ENCODE results near the gene MAST4.

Gene MAST4

GRCh38 chr5:67206929-67207328, 610.7 kb downstream of the MAST4 start:
- no peak overlapping the region for H2BK5ac ChIP-seq (ENCODE audit: low read depth, low read length, poor library complexity, severe bottlenecking)
- H3K27me3 ChIP-seq (ENCODE audit: control insufficient read depth in 1 of 2, insufficient read depth in 1 of 2, low read length in 2 of 2) = no peaks in the 10 kb centered on the region
- H3K4me3 ChIP-seq (ENCODE audit: insufficient read depth in 1 of 2, low read depth in 1 of 2, low read length in 2 of 2) = no peak overlapping the region
- no peak overlapping the region for H3K4ac ChIP-seq (ENCODE audit: low read depth in 1 of 2, low read length in 2 of 2)
- no peak overlapping the region for H2BK15ac ChIP-seq (ENCODE audit: low read depth, poor library complexity, severe bottlenecking)
- no peak overlapping the region for H4K91ac ChIP-seq (ENCODE audit: low read length)
- H3K4me1 ChIP-seq (ENCODE audit: control insufficient read depth, insufficient read depth, low read depth, low read length) = peaks cover 1% of the 10 kb centered on the region
- no peak overlapping the region for H3K14ac ChIP-seq (ENCODE audit: low read length in 2 of 2)
- H3K36me3 ChIP-seq (ENCODE audit: control insufficient read depth in 1 of 2, insufficient read depth in 2 of 2, low read depth in 1 of 2, low read length in 2 of 2) = no peaks in the 10 kb centered on the region
- H2BK12ac ChIP-seq (ENCODE audit: low read length in 2 of 2) = no peak overlapping the region
- no peak overlapping the region for H2AK5ac ChIP-seq (ENCODE audit: low read length, severe bottlenecking)
- 73% methylated on average over 3 of the region's 4 CpGs for WGBS
- H3K4me2 ChIP-seq (ENCODE audit: low read length, poor library complexity, severe bottlenecking) = no peak overlapping the region
- no peak overlapping the region for H2AFZ ChIP-seq (ENCODE audit: low read depth, low read length)
- no peak overlapping the region for H3K23ac ChIP-seq (ENCODE audit: low read length in 2 of 2)
- no peak overlapping the region for H3K18ac ChIP-seq (ENCODE audit: low read depth in 1 of 2, low read length in 2 of 2)
- no peak overlapping the region for H3K27ac ChIP-seq (ENCODE audit: low read length, poor library complexity, severe bottlenecking)
- no peak overlapping the region for H2BK120ac ChIP-seq (ENCODE audit: low read depth, low read length)
- H3K79me1 ChIP-seq (replicated peaks; ENCODE audit: low read length, poor library complexity, severe bottlenecking) = no peaks in the 10 kb centered on the region
- H3K9ac ChIP-seq (ENCODE audit: low read length) = no peak overlapping the region
- H4K8ac ChIP-seq (ENCODE audit: low read length) = no peak overlapping the region
- H3K9me3 ChIP-seq (ENCODE audit: control insufficient read depth, low read length) = no peaks in the 10 kb centered on the region
- DNase-seq = no peak

- Histone ChIP-seq H3K36me3 (ENCODE audit: control insufficient read depth in 1 of 2, insufficient read depth in 2 of 2, low read depth in 1 of 2, low read length in 2 of 2) (no peaks in the 10 kb centered on the region), H2AK5ac (ENCODE audit: low read length, severe bottlenecking) (no peak overlapping the region), H2AFZ (ENCODE audit: low read depth, low read length) (no peak overlapping the region), H3K4me1 (ENCODE audit: control insufficient read depth, insufficient read depth, low read depth, low read length) (peaks cover 1% of the 10 kb centered on the region), H3K14ac (ENCODE audit: low read length in 2 of 2) (no peak overlapping the region), H3K4me3 (ENCODE audit: insufficient read depth in 1 of 2, low read depth in 1 of 2, low read length in 2 of 2) (no peak overlapping the region), H3K79me1 (replicated peaks; ENCODE audit: low read length, poor library complexity, severe bottlenecking) (no peaks in the 10 kb centered on the region), H3K23ac (ENCODE audit: low read length in 2 of 2) (no peak overlapping the region), H4K8ac (ENCODE audit: low read length) (peak overlapping the region; percentile 35), H4K91ac (ENCODE audit: low read length) (peak overlapping the region; percentile 39), H2BK12ac (ENCODE audit: low read length in 2 of 2) (no peak overlapping the region), H3K27me3 (ENCODE audit: control insufficient read depth in 1 of 2, insufficient read depth in 1 of 2, low read length in 2 of 2) (no peaks in the 10 kb centered on the region), H2BK5ac (ENCODE audit: low read depth, low read length, poor library complexity, severe bottlenecking) (no peak overlapping the region), H2BK120ac (ENCODE audit: low read depth, low read length) (no peak overlapping the region), H3K4ac (ENCODE audit: low read depth in 1 of 2, low read length in 2 of 2) (no peak overlapping the region), H3K4me2 (ENCODE audit: low read length, poor library complexity, severe bottlenecking) (no peak overlapping the region), H3K18ac (ENCODE audit: low read depth in 1 of 2, low read length in 2 of 2) (no peak overlapping the region), H3K27ac (ENCODE audit: low read length, poor library complexity, severe bottlenecking) (no peak overlapping the region), H3K9ac (ENCODE audit: low read length) (no peak overlapping the region), H2BK15ac (ENCODE audit: low read depth, poor library complexity, severe bottlenecking) (no peak overlapping the region), H3K9me3 (ENCODE audit: control insufficient read depth, low read length) (no peaks in the 10 kb centered on the region)
- DNase-seq = no peak
- WGBS = 97% methylated on average over 3 of the region's 3 CpGs
Observed at GRCh38 chr5:67208403-67208802, 612.2 kb downstream of the MAST4 start.

GRCh38 chr5:67209141-67209771, 613.1 kb downstream of the MAST4 start:
- no peak overlapping the region for H3K9ac ChIP-seq (ENCODE audit: low read length)
- H2BK15ac ChIP-seq (ENCODE audit: low read depth, poor library complexity, severe bottlenecking) = no peak overlapping the region
- H4K8ac ChIP-seq (ENCODE audit: low read length) = no peak overlapping the region
- no peaks in the 10 kb centered on the region for H3K27me3 ChIP-seq (ENCODE audit: control insufficient read depth in 1 of 2, insufficient read depth in 1 of 2, low read length in 2 of 2)
- no peak overlapping the region for H2BK120ac ChIP-seq (ENCODE audit: low read depth, low read length)
- H3K9me3 ChIP-seq (ENCODE audit: control insufficient read depth, low read length) = no peaks in the 10 kb centered on the region
- peak overlapping the region in 1 of 2 experiments; percentile 18 for H3K14ac ChIP-seq (ENCODE audit: low read length in 2 of 2)
- H3K4me2 ChIP-seq (ENCODE audit: low read length, poor library complexity, severe bottlenecking) = no peak overlapping the region
- H2BK12ac ChIP-seq (ENCODE audit: low read length in 2 of 2) = peak overlapping the region in 1 of 2 experiments; percentile 23
- no peak overlapping the region for H4K91ac ChIP-seq (ENCODE audit: low read length)
- DNase-seq = peak; percentile 72
- H3K23ac ChIP-seq (ENCODE audit: low read length in 2 of 2) = no peak overlapping the region
- no peaks in the 10 kb centered on the region for H3K79me1 ChIP-seq (replicated peaks; ENCODE audit: low read length, poor library complexity, severe bottlenecking)
- H3K4me3 ChIP-seq (ENCODE audit: insufficient read depth in 1 of 2, low read depth in 1 of 2, low read length in 2 of 2) = peak overlapping the region in 1 of 2 experiments; percentile 40
- WGBS = 32% methylated on average over 11 of the region's 11 CpGs
- H3K4ac ChIP-seq (ENCODE audit: low read depth in 1 of 2, low read length in 2 of 2) = peak overlapping the region in 1 of 2 experiments; percentile 49
- no peak overlapping the region for H2BK5ac ChIP-seq (ENCODE audit: low read depth, low read length, poor library complexity, severe bottlenecking)
- H3K18ac ChIP-seq (ENCODE audit: low read depth in 1 of 2, low read length in 2 of 2) = peak overlapping the region in 1 of 2 experiments; percentile 16
- H3K36me3 ChIP-seq (ENCODE audit: control insufficient read depth in 1 of 2, insufficient read depth in 2 of 2, low read depth in 1 of 2, low read length in 2 of 2) = no peaks in the 10 kb centered on the region
- no peak overlapping the region for H2AFZ ChIP-seq (ENCODE audit: low read depth, low read length)
- H3K4me1 ChIP-seq (ENCODE audit: control insufficient read depth, insufficient read depth, low read depth, low read length) = peaks cover 1% of the 10 kb centered on the region
- H2AK5ac ChIP-seq (ENCODE audit: low read length, severe bottlenecking) = no peak overlapping the region
- H3K27ac ChIP-seq (ENCODE audit: low read length, poor library complexity, severe bottlenecking) = no peak overlapping the region

GRCh38 chr5:67211926-67212325, 615.7 kb downstream of the MAST4 start:
- Histone ChIP-seq H3K4ac (ENCODE audit: low read depth in 1 of 2, low read length in 2 of 2) (no peak overlapping the region), H2BK12ac (ENCODE audit: low read length in 2 of 2) (no peak overlapping the region), H2AFZ (ENCODE audit: low read depth, low read length) (no peak overlapping the region), H3K4me3 (ENCODE audit: insufficient read depth in 1 of 2, low read depth in 1 of 2, low read length in 2 of 2) (no peak overlapping the region), H3K4me1 (ENCODE audit: control insufficient read depth, insufficient read depth, low read depth, low read length) (peaks cover 3% of the 10 kb centered on the region), H4K91ac (ENCODE audit: low read length) (no peak overlapping the region), H2AK5ac (ENCODE audit: low read length, severe bottlenecking) (no peak overlapping the region), H3K27ac (ENCODE audit: low read length, poor library complexity, severe bottlenecking) (no peak overlapping the region), H3K9me3 (ENCODE audit: control insufficient read depth, low read length) (no peaks in the 10 kb centered on the region), H3K79me1 (replicated peaks; ENCODE audit: low read length, poor library complexity, severe bottlenecking) (no peaks in the 10 kb centered on the region), H3K18ac (ENCODE audit: low read depth in 1 of 2, low read length in 2 of 2) (no peak overlapping the region), H2BK5ac (ENCODE audit: low read depth, low read length, poor library complexity, severe bottlenecking) (no peak overlapping the region), H3K27me3 (ENCODE audit: control insufficient read depth in 1 of 2, insufficient read depth in 1 of 2, low read length in 2 of 2) (no peaks in the 10 kb centered on the region), H3K23ac (ENCODE audit: low read length in 2 of 2) (no peak overlapping the region), H3K36me3 (ENCODE audit: control insufficient read depth in 1 of 2, insufficient read depth in 2 of 2, low read depth in 1 of 2, low read length in 2 of 2) (no peaks in the 10 kb centered on the region), H3K14ac (ENCODE audit: low read length in 2 of 2) (no peak overlapping the region), H2BK15ac (ENCODE audit: low read depth, poor library complexity, severe bottlenecking) (no peak overlapping the region), H3K4me2 (ENCODE audit: low read length, poor library complexity, severe bottlenecking) (no peak overlapping the region), H2BK120ac (ENCODE audit: low read depth, low read length) (no peak overlapping the region), H3K9ac (ENCODE audit: low read length) (no peak overlapping the region), H4K8ac (ENCODE audit: low read length) (no peak overlapping the region)
- peak; percentile 81 for DNase-seq
- WGBS = 72% methylated on average over 2 of the region's 2 CpGs
